ENCODE measurements around the gene SMTN.
"Not testable (repeated sequence)": the region's sequence is repeated elsewhere in the genome, so short reads cannot be mapped to it uniquely, and the experiment has no call there.

The SMTN gene

DNA sequence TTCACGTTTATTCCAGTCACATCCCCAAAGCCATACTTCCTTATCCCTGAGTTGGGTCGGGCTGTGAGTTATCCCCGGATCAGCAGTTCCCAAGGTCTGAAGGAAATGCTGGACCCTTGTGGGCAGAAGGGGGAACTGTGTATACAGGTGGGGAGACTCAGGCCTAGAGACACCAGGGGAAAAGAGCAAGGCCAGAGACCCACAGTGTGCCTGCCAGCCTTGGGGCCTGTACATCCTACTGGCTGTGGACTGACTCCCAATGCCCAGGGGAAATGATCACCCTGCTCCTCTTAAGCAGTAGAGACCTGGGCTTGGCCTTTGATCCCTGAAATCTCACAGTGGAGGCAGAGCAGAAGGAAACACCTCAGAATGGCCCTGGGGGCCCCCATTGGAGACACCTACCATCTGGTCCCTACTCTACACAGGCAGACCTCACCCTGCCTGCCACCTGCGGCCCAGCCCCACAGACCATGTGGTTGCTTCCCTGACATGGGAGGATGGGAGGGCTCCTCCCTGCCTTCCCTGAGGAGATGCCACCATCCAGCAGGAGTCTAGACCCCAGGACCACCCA lies 25.0 kb downstream of the SMTN start:
- no peak for DNase-seq

DNA sequence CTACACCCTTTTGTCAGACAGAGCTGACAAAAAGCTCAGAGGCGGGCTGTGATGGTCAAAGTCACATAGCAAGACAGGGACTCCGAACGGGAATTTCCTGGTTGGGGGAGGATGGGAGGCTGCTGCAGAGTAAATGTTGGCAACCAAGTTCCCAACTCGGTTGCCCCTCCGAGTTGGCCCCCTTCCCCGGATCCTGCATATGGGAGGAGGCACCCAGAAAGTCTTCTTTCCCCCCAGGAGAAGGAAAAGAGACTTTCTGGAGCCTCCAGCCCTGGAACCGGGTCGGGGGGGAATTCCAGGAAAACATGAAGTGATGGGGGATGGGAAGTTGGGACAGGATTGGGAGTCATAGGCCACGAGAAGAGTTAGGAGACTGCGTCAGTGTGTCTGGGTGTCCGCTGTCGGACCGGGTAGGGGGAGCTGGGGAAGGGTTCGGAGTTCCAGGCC lies 25.6 kb downstream of the SMTN start:
- no peak for DNase-seq

GRCh38 chr22:31107178-31107893 lies 26.2 kb downstream of the SMTN start, which contains the start of gene SELENOM:
Gene SELENOM (minus strand): TSS chr22:31107568. CDS start chr22:31107505, 63 bp downstream.
- peak; percentile 92 for DNase-seq

DNA sequence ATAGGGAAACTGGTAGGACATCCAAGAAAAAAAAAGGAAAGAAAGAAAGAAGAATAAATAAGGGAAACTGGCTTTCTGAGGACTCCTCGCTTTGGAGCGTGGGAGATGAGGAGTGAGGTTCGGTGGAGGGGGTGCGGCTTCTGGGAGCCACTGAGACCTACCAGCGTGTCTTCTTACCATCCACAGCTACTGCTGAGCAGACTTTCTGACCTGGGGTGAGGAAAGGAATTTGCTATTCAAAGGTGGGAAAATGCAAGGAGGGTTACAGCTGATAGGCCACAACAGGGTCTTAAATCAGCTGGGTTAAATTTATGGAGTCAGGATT lies 26.7 kb downstream of the SMTN start:
- no peak for DNase-seq

GRCh38 chr22:31112547-31113091 lies 31.5 kb downstream of the SMTN start:
- not testable (repeated sequence) for DNase-seq

DNA sequence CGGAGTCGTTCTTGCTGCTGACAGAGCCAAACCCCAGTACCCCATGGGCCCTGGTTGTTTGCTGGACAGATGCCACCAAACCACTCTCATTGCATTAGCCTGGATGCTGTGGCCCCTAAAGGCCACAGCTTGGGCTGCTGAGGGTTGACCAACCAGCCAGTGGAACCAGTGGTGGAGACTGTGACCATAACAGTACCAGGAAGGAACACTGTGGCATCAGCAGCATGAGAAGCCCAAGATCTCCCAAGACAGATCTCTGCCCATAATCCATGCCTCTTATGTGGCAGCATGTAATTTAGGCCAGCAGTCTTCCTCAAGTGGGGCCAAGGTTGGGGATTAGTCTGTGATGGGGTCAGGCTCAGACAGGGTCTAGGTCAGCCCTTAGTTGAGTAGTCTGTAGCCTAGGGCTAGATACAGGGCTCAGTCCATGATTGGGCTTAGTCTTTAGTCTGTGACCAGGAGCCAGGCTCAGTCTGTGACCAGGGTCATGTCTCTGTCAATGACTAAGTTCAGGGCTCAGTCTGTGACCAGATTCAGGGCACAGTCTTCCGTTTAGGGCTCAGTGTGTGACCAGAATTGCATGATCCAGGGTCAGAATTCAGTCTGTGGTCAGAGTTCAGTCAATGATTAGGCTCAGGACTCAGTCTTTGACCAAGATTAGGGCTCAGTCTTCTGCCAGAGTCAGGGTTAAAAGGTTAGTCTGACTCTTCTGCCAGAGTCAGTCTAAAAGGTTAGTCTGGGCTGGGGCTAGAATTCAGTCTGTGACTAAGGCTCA lies 37.1 kb downstream of the SMTN start:
- DNase-seq, result no peak

DNA sequence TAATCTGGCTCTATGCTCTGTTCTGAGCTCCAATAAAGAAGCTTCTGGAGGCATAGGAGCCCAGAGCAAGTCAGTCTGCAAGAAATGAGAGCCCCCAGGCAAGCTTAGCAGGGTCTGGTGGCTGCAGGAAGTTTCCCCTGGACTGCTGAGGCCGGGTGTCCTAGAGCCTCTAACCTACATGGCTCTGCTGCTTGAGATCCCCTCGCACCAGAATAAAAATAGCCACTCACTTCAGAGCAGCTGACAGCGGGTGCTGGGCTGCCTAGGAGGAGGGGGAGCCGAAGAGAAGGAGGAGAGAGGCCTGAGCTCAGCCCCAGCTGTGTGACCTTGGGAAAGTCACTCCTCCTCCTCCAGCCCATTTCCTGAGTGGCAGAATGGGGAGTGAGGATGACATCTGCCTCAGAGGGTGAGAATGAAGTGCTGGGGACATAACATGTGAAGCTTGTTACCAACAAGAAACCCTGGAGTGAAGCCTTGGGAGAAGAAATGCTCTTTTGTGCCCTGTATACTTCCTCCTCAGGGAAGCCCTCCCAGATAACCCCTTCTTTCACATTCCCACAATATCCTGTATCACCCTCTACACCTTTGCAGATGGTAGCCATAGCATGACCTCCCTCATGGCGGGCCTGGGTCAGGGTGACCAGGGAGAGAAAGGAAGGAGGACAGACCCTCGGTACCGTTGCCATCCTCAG lies 38.1 kb downstream of the SMTN start:
- no peak for DNase-seq

DNA sequence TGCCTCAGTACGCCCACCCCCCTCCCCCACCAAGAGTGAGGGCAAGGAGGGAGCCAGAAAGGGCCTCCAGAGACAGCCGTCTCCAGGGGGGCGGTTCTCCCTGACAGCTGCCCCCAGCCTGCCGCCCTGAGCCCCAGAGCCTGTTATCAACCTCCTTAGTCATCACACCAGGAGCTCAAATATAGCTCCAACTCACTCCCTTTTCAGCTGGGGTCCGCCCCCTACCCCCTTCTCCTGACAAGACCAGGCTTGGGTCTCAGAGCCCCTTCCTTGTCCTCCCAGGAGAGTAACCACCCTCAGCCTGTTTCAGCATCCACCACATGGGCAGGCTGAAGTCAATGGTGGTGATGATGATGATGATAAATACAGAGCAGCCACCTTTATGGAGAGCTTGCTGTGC lies 39.1 kb downstream of the SMTN start:
- no peak for DNase-seq

GRCh38 chr22:31120642-31121041 lies 39.5 kb downstream of the SMTN start:
- DNase-seq, result no peak

DNA sequence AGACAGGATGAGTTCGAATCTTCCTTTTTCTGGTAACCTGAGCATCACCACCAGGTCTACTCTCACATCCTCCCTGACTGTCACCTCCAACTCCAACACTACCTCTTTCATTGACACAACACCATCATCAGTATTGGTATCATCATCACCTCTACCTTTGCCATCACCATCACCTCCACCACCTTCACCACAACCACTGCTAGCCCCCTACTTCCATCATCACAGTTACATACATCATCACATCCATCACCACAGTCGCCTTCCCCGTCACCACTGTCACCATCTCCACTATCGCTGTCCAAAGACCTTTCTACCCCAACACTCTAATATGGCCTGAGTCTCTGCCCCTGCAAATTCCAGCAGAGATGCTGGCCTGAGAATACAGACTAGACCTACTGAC lies 40.3 kb downstream of the SMTN start:
- DNase-seq, result no peak

DNA sequence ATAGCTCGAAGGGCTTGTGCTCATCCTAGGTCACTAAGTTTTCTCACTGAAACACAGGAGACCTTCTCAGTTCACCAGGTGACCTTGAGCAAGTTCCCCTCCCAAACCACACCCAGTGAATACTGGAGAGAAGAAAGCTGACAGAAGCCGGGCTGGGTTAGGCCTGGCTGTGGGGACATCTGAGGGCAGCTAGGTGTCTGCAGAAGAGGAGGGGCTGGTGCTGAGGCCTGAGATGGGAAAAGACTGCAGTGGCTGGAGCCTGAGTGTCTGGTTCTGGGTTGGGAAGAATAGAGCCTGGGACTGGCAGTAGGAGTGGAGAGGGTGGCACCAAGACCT lies 41.0 kb downstream of the SMTN start:
- DNase-seq, result no peak

DNA sequence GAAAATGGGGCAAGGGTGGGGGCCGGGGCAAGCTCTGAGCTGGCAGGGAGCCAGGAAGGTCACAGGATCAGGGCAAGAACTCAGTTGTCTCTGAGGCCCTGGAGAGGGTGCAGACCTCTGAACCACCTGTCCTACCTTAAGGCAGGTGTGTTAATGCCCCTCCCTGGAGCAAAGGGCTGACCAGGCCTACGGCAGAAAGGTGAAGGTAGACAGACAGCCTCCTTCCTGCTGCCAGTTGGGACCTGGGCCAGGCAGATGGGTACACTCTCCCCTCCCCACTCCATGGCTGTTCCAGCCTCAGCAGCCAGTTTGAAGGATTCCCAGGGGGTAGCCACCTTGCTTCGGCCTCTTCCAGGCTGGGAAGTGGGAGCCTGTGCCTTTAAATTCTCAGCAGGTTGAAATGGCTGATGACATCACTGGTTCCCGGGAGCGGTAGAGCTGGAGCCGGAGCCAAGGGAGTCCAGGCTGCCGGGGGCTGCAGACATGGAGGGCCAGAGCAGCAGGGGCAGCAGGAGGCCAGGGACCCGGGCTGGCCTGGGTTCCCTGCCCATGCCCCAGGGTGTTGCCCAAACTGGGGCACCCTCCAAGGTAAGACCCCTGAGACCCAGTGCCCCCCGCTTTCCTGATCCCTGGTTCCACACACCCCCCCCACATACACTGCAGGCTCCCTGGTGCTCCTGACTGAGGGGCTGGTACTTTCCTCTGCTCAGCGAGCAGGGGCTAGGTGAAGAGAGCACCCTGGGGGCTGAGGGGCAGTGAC lies 41.6 kb downstream of the SMTN start, which contains the start of gene INPP5J:
Gene INPP5J (plus strand): TSS at position 435 of the 760 bp plus-strand sequence. CDS start 49 bp downstream, at position 484.
- DNase-seq, result no peak

- no peak for DNase-seq
These were observed 42.1 kb downstream of the SMTN start for GRCh38 chr22:31123292-31123602.

DNA sequence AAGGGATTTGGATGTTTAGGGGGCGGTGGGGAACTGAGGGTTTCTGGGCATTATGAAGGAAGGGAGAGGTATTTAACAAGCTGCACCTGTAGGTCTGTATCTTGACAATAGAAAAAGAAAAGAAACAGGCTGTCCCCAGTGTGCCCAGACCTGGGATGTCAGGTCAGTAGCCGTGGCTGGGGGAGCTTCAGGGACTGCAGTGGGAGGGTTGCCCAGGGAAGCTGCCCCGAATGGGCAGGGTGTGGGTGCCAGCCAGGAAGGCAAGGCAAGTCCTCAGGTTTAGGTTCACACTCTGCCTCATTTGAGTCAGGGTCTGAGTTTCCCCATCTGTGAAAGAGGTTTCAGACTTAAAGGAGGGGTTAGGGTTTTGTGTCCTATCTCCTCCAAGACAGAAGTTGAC lies 43.2 kb downstream of the SMTN start:
- DNase-seq, result no peak

- DNase-seq, result no peak
These were observed 43.8 kb downstream of the SMTN start for GRCh38 chr22:31124811-31125465.

- no peak for DNase-seq
These were observed 44.5 kb downstream of the SMTN start for GRCh38 chr22:31125521-31126117.

GRCh38 chr22:31126128-31126868 lies 45.2 kb downstream of the SMTN start:
- no peak for DNase-seq

DNA sequence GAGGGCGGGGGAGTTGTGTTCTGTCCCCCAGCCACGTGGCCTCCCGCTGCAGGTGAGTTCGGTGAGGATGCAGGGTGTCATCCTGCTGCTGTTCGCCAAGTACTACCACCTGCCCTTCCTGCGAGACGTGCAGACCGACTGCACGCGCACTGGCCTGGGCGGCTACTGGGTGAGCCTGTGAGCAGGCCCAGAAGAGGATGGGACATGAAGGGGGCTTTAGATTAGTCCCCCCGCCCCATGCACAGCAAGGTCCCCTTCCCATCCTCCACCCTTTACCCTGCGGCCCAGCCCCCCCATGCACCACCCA lies 45.7 kb downstream of the SMTN start:
- DNase-seq, result no peak

DNA sequence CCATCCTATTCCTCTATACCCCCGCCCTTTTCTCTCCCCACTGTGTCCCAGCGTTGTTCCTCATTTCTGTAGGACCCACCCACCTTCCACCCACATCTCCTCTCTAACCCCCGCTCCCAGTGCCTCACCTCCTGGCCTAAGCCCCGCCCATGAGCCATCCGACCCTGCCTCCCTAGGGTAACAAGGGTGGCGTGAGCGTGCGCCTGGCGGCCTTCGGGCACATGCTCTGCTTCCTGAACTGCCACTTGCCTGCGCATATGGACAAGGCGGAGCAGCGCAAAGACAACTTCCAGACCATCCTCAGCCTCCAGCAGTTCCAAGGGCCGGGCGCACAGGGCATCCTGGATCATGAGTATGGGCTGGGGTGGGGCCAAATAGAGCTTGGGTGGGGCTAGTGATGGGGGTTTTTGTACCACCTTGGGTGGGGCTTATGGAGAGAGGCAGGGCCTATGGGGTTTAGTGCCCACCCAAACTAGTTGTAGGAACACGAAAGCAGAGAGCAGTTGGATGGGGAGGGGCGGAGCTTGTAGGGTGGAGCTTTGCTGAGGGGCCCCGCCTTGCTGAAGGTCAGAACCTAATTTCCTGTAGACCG lies 46.2 kb downstream of the SMTN start:
- no peak for DNase-seq

GRCh38 chr22:31128156-31128555 lies 47.0 kb downstream of the SMTN start:
- no peak for DNase-seq

DNA sequence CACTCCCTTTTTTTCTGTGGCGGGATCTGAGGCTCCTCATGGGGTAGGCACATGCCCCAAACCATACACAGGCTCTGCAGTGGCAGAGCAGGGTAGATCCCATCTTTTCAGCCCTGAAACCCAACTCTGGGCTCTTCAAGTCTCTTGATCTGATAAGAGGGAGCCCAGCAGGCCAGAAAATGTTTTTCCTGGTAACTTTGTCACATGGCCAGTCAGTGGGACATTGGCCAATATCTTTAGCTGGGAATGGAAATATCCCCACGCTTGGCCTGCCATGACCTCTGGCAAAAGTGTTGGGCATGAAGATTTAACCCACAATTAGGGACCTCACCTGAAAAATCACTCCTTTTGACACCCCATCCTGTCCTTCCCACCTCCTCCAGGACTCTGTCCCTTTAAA lies 49.8 kb downstream of the SMTN start:
- no peak for DNase-seq

Measured in activated CD4-positive, alpha-beta T cell treated with anti-CD3 and anti-CD28 coated beads, Interleukin-2, Interleukin-6, amounts not matched to agents 100 ng/mL and 50 ng/mL, durations not matched to agents 16 hours and 8 hours (primary cell).